ENCODE data around the gene YEATS2. TPM values are rescaled to one million over a fixed set of nuclear protein-coding genes. Genes with fewer than 3 reads are reported as not detected.

Gene YEATS2
- total RNA-seq, 4 donors from 2014 or later: 15.4 to 54.7 (median 40.6) TPM

DNA sequence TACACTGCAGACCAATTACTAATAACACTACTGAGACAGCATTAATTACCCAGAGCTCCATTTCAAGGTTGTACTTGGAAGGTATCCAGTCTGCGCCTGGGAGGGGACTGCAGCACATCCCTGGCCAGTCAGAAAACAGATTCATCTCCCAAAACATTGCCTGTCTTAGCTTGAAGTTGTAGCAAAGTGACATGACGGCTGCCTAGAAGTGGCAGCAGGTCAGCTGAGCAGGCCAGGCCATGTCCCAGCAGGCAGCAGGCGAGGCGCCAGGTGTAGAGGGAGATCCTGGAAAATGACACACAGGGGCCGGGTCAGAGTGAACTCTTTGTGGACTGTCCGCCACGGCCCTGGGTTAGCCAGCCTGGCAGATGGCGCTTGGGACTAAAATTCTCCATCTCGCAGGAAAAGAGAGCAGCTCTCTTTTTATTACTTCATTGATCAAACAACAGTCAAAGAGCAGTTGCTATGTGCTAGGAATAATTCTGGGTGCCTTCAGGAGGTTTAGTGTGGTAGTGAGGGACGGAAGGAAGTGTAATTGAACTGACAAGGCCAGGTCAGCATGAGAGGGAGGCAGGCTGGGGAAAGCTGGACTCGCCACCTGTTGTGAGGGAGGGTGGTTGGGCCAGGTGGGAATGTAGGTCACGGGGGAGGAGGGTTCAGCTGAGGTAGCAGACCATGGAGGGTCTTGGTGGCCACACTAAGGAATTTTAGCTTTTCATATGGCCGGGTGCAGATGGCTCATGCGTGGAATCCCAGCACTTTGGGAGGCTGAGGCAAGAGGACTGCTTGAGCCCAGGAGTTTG is 129.1 kb downstream of the YEATS2 start:
- no peak overlapping the region for H3K4me3 ChIP-seq
- no peaks in the 10 kb centered on the region for H3K27me3 ChIP-seq
- peaks cover 0 to 9% of the 10 kb centered on the region in 2 donors for H3K4me1 ChIP-seq
- no peak for TF ChIP-seq POLR2A (IDR thresholded peaks at IDR 0.05)
- no peak for TF ChIP-seq CTCF (IDR thresholded peaks at IDR 0.05)
- no peak for DNase-seq
- H3K27ac ChIP-seq: no peak overlapping the region
- no peaks in the 10 kb centered on the region for H3K36me3 ChIP-seq
- H3K9me3 ChIP-seq: no peaks in the 10 kb centered on the region
- intact Hi-C loops (cut with DNase I; ENCODE audit: low total_unique reads): no loop called here

DNA sequence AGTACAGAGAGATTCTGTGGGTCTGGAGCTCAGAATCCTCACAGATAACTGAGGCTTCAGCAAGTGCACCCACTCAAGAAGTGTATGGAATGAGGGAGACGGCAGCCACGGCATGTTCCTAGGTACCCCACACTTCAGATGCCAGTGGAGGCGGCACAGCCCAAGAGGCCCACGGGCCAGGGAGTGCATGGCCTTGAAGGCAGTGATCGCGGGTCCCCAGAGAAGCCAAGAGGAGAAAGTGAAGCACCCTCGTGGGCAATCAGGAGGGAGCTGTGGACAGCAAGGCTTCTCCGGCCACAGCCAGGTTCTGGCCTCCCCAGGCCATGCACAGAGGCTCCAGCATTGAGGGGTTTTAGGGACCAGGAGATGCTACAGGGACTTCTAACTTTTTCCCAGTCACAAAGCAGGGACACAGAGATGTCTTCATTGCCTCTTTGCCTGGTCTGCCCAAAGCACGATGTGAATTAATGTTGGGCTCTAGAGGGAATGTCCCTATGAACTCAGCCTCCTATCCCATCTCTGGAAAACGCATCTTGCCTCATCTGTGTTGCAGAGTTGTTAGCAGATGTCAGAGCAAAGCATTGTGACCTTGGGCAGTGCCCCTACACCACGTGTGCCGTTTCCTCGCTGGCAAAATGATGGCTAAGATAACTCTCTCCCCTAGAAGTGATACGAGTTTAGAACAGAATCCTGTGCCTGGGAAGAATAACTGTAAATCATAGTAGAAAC is 130.4 kb downstream of the YEATS2 start:
- Histone ChIP-seq H3K4me3 (no peak overlapping the region), H3K4me1 (peaks cover 0 to 9% of the 10 kb centered on the region in 2 donors), H3K36me3 (no peaks in the 10 kb centered on the region), H3K27ac (no peak overlapping the region), H3K27me3 (no peaks in the 10 kb centered on the region), H3K9me3 (no peaks in the 10 kb centered on the region)
- TF ChIP-seq CTCF (IDR thresholded peaks at IDR 0.05) (no peak), POLR2A (IDR thresholded peaks at IDR 0.05) (no peak)
- intact Hi-C loops (cut with DNase I; ENCODE audit: low total_unique reads): no loop called here
- DNase-seq: no peak

- no peak for DNase-seq
- H3K36me3 ChIP-seq: no peaks in the 10 kb centered on the region
- no peaks in the 10 kb centered on the region for H3K9me3 ChIP-seq
- intact Hi-C loops (cut with DNase I; ENCODE audit: low total_unique reads): no loop called here
- no peak overlapping the region for H3K4me3 ChIP-seq
- no peak overlapping the region for H3K27ac ChIP-seq
- no peak for TF ChIP-seq CTCF (IDR thresholded peaks at IDR 0.05)
- TF ChIP-seq POLR2A (IDR thresholded peaks at IDR 0.05): no peak
- no peaks in the 10 kb centered on the region for H3K27me3 ChIP-seq
- peaks cover 0 to 9% of the 10 kb centered on the region in 2 donors for H3K4me1 ChIP-seq
These were observed 130.9 kb downstream of the YEATS2 start for GRCh38 chr3:183828538-183828870.

GRCh38 chr3:183829466-183829865 is 131.9 kb downstream of the YEATS2 start:
- Histone ChIP-seq H3K27me3 (no peaks in the 10 kb centered on the region), H3K27ac (no peak overlapping the region), H3K4me3 (no peak overlapping the region), H3K9me3 (no peaks in the 10 kb centered on the region), H3K4me1 (peaks cover 0 to 7% of the 10 kb centered on the region in 2 donors), H3K36me3 (no peaks in the 10 kb centered on the region)
- DNase-seq: no peak
- intact Hi-C loops (cut with DNase I; ENCODE audit: low total_unique reads): no loop called here
- TF ChIP-seq POLR2A (IDR thresholded peaks at IDR 0.05) (no peak), CTCF (IDR thresholded peaks at IDR 0.05) (no peak)

GRCh38 chr3:183830187-183830586 is 132.6 kb downstream of the YEATS2 start:
- no peaks in the 10 kb centered on the region for H3K9me3 ChIP-seq
- H3K27ac ChIP-seq: no peak overlapping the region
- no peaks in the 10 kb centered on the region for H3K36me3 ChIP-seq
- peaks cover 0 to under 1% of the 10 kb centered on the region in 2 donors for H3K4me1 ChIP-seq
- no peak for TF ChIP-seq POLR2A (IDR thresholded peaks at IDR 0.05)
- TF ChIP-seq CTCF (IDR thresholded peaks at IDR 0.05): no peak
- intact Hi-C loops (cut with DNase I; ENCODE audit: low total_unique reads): no loop called here
- no peak for DNase-seq
- H3K4me3 ChIP-seq: no peak overlapping the region
- no peaks in the 10 kb centered on the region for H3K27me3 ChIP-seq

Measured in uterus (tissue), 4 donors.